Adrenal gland (tissue), 5 donors: Measurements from ENCODE around the gene C1QL1.

ENCODE experiments used
- CTCF ChIP-seq, 6 experiments: fragments of 450-650 bp in 4 of 6; fragments of 200-600 bp in 2 of 6; sonication (generic) in 1 of 6; IDR thresholded peaks; 1 replicate in 5 of 6; 2 replicates in 1 of 6; pipeline versions ENCODE4 v1.5.1 to v1.8.0; 2016 to 2021; ENCODE audit warnings: antibody characterized with exemption in 6 of 6, mild to moderate bottlenecking in 2 of 6, moderate library complexity in 1 of 6
- POLR2A ChIP-seq, 2 donors: fragments of 450-650 bp; IDR thresholded peaks; one replicate each; pipeline ENCODE4 v1.6.1; 2017; ENCODE audit warnings: antibody characterized with exemption in 2 of 2, mild to moderate bottlenecking in 2 of 2, moderate library complexity in 1 of 2
- donor health status: DM: no; HTN: no; CAD: no.

DNA sequence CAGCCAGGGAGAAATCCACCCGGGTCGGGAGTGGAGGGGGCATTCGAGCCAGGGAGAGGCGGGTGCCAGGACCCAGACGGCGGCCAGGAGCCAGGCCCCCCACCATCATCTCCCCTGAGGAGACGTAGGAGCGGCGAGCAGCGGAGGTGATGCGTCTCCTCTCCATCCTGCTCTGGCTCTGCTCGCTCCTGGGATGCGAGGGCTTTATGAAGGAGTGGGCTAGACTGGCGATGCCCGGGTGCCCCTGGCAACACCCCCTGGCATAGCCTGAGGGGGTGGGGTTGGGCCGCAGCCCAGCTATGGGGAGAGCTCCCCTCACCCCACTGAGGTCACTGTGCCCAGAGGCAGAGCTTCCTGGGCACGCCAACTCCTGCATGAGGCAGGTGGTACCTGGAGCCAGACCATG is 52.8 kb downstream of the C1QL1 start, which contains the start of gene GFAP:
- TF ChIP-seq POLR2A (IDR thresholded peaks at IDR 0.05): no peak
- no peak for TF ChIP-seq CTCF (IDR thresholded peaks at IDR 0.05)
